NCI-H2171 (cell line): ENCODE measurements around the gene TAS2R38.
"Not testable (repeated sequence)": the region's sequence is repeated elsewhere in the genome, so short reads cannot be mapped to it uniquely, and the experiment has no call there.

Experiments
- DNase-seq: peaks from one replicate; lab custom pipeline; 2025; lab: John Stamatoyannopoulos, UW

Gene TAS2R38

GRCh38 chr7:141973673-141974072, at the start of gene TAS2R38:
Gene TAS2R38, minus strand, starts transcription at chr7:141973773. Its CDS starts 84 bp downstream, at chr7:141973689.
- no peak for DNase-seq

- DNase-seq, result no peak
Observed at GRCh38 chr7:142018154-142018553, 44.6 kb upstream of the TAS2R38 start.

GRCh38 chr7:142017451-142017850, 43.9 kb upstream of the TAS2R38 start:
- DNase-seq, result no peak

- DNase-seq, result no peak
Observed at GRCh38 chr7:142012825-142013511, 39.4 kb upstream of the TAS2R38 start.

- no peak for DNase-seq
Observed at GRCh38 chr7:142010952-142011548, 37.5 kb upstream of the TAS2R38 start.

GRCh38 chr7:142009187-142009586, 35.6 kb upstream of the TAS2R38 start:
- DNase-seq, result no peak

- DNase-seq, result no peak
Observed at GRCh38 chr7:142006577-142006976, 33.0 kb upstream of the TAS2R38 start.

- DNase-seq, result no peak
Observed at GRCh38 chr7:142002179-142002578, 28.6 kb upstream of the TAS2R38 start.

- DNase-seq, result no peak
Observed at GRCh38 chr7:142001163-142001874, 27.7 kb upstream of the TAS2R38 start.

- no peak for DNase-seq
Observed at GRCh38 chr7:142000244-142000643, 26.7 kb upstream of the TAS2R38 start.

- DNase-seq, result no peak
Observed at GRCh38 chr7:141999058-141999623, 25.6 kb upstream of the TAS2R38 start.

- no peak for DNase-seq
Observed at GRCh38 chr7:141993354-141993753, 19.8 kb upstream of the TAS2R38 start.

GRCh38 chr7:141992688-141993087, 19.1 kb upstream of the TAS2R38 start:
- DNase-seq, result no peak

GRCh38 chr7:141992156-141992555, 18.6 kb upstream of the TAS2R38 start:
- no peak for DNase-seq

- DNase-seq, result no peak
Observed at GRCh38 chr7:141991140-141991539, 17.6 kb upstream of the TAS2R38 start.

GRCh38 chr7:141990011-141990725, 16.6 kb upstream of the TAS2R38 start:
- no peak for DNase-seq

- not testable (repeated sequence) for DNase-seq
Observed at GRCh38 chr7:141987803-141988202, 14.2 kb upstream of the TAS2R38 start.

- DNase-seq, result no peak
Observed at GRCh38 chr7:141986923-141987322, 13.3 kb upstream of the TAS2R38 start.

- DNase-seq, result not testable (repeated sequence)
Observed at GRCh38 chr7:141985926-141986325, 12.4 kb upstream of the TAS2R38 start.

- DNase-seq, result no peak
Observed at GRCh38 chr7:141979568-141979967, 6.0 kb upstream of the TAS2R38 start.

GRCh38 chr7:141978351-141978750, 4.8 kb upstream of the TAS2R38 start:
- DNase-seq, result no peak
